Measurements from ENCODE around the gene PITPNC1. TPM values are rescaled to one million over a fixed set of nuclear protein-coding genes. Genes with fewer than 3 reads are reported as not detected.
"Not testable (repeated sequence)": the region's sequence is repeated elsewhere in the genome, so short reads cannot be mapped to it uniquely, and the experiment has no call there.

PITPNC1 gene
- total RNA-seq, 4 donors from 2014 or later, result 1.6 to 6.0 (median 3.2) TPM

- Histone ChIP-seq H3K27me3 (no peaks in the 10 kb centered on the region), H3K36me3 (no peaks in the 10 kb centered on the region), H3K9me3 (no peaks in the 10 kb centered on the region), H3K27ac (no peak overlapping the region), H3K4me3 (no peak overlapping the region), H3K4me1 (peaks cover 20% of the 10 kb centered on the region)
- no peak for DNase-seq (ENCODE audit: low spot score in 2 of 2)
- WGBS, result 80% methylated on average over 4 of the region's 4 CpGs
- TF ChIP-seq EP300 (IDR thresholded peaks at IDR 0.05) (no peak), POLR2AphosphoS5 (IDR thresholded peaks at IDR 0.05) (no peak), CTCF (IDR thresholded peaks at IDR 0.05) (no peak)
Observed at GRCh38 chr17:67639555-67639954, 262.5 kb downstream of the PITPNC1 start.

- H3K36me3 ChIP-seq, result no peaks in the 10 kb centered on the region
- no peak overlapping the region for H3K4me3 ChIP-seq
- H3K9me3 ChIP-seq, result no peaks in the 10 kb centered on the region
- no peak overlapping the region for H3K27ac ChIP-seq
- H3K4me1 ChIP-seq, result peaks cover 20% of the 10 kb centered on the region
- no peaks in the 10 kb centered on the region for H3K27me3 ChIP-seq
- DNase-seq (ENCODE audit: low spot score in 2 of 2), result no peak
- TF ChIP-seq CTCF (IDR thresholded peaks at IDR 0.05) (no peak), POLR2AphosphoS5 (IDR thresholded peaks at IDR 0.05) (no peak), EP300 (IDR thresholded peaks at IDR 0.05) (no peak), POLR2A (IDR thresholded peaks at IDR 0.05) (no peak)
- WGBS, result 89% methylated on average over 8 of the region's 8 CpGs
Observed at GRCh38 chr17:67639979-67640378, 262.9 kb downstream of the PITPNC1 start.

- Histone ChIP-seq H3K27ac (no peak overlapping the region), H3K4me3 (no peak overlapping the region), H3K27me3 (no peaks in the 10 kb centered on the region), H3K36me3 (no peaks in the 10 kb centered on the region), H3K9me3 (no peaks in the 10 kb centered on the region), H3K4me1 (peaks cover 13% of the 10 kb centered on the region)
- DNase-seq (ENCODE audit: low spot score in 2 of 2), result no peak
- WGBS, result 61% methylated on average over 5 of the region's 5 CpGs
- TF ChIP-seq EP300 (IDR thresholded peaks at IDR 0.05), result no peak
- no peak for TF ChIP-seq POLR2AphosphoS5 (IDR thresholded peaks at IDR 0.05)
- TF ChIP-seq CTCF (IDR thresholded peaks at IDR 0.05), result no peak
- TF ChIP-seq POLR2A (IDR thresholded peaks at IDR 0.05), result no peak
Observed at GRCh38 chr17:67642488-67642887, 265.4 kb downstream of the PITPNC1 start.

DNA sequence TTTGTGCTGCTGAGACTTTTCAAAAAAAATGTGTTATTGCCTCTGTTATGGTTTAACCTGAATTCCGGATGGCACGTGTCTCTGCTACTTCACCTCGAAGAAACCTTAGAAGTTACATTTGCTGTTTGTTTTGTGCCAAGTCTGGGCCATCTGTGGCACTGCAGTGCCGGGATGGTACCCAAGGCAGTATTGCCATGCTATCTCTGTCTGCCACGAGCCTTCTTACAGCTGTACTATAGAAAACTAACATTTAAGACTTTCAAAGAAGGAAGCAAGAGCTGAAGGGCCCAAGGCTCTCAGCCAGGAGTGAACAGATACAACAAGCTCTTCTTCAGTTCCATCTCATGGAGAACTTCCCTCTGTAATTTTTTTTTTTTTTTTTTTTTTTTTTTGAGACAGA, 267.0 kb downstream of the PITPNC1 start:
- no peaks in the 10 kb centered on the region for H3K4me1 ChIP-seq
- 78% methylated on average over 5 of the region's 5 CpGs for WGBS
- TF ChIP-seq POLR2A (IDR thresholded peaks at IDR 0.05), result no peak
- TF ChIP-seq EP300 (IDR thresholded peaks at IDR 0.05), result no peak
- no peak for TF ChIP-seq CTCF (IDR thresholded peaks at IDR 0.05)
- no peak for TF ChIP-seq POLR2AphosphoS5 (IDR thresholded peaks at IDR 0.05)
- H3K27me3 ChIP-seq, result no peaks in the 10 kb centered on the region
- H3K36me3 ChIP-seq, result no peaks in the 10 kb centered on the region
- H3K4me3 ChIP-seq, result no peak overlapping the region
- DNase-seq (ENCODE audit: low spot score in 2 of 2), result no peak
- H3K9me3 ChIP-seq, result no peaks in the 10 kb centered on the region
- no peak overlapping the region for H3K27ac ChIP-seq

DNA sequence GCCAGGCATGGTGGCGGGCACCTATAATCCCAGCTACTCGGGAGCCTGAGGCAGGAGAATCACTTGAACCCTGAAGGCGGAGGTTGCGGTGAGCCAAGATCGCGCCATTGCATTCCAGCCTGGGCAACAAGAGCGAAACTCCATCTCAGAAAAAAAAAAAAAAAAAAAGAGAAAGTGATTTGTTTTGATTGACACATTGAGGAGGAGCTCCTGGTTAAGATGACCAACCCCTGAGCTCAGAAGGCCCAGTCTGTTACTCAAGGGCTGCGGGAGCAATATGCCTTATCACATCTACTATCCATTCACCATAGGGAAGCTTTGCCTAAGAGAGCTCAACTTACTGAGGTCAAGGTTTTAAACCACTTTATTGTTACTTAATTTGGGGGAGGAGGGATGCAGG, 268.1 kb downstream of the PITPNC1 start:
- not testable (repeated sequence) for H3K9me3 ChIP-seq; H3K27me3 ChIP-seq; H3K4me3 ChIP-seq; H3K27ac ChIP-seq; H3K4me1 ChIP-seq; H3K36me3 ChIP-seq; DNase-seq (ENCODE audit: low spot score in 2 of 2)
- WGBS, result 93% methylated on average over 8 of the region's 8 CpGs

DNA sequence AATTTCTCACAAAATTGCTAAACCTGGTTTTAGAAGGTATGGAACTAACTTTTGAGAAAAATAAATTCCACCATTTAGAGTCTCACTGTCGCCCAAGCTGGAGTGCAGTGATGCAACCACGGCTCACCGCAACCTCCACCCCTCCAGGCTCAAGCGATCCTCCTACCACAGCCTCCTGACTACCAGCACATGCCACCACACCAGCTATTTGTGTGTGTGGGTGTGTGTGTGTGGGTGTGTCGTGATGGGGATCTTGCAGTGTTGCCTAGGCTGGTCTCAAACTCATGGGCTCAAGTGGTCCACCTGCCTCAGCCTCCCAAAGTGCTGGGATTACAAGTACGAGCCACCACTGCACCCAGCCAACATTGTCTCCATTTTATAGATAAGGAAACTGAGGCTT, 269.4 kb downstream of the PITPNC1 start:
- no peak overlapping the region for H3K4me3 ChIP-seq
- no peak for TF ChIP-seq CTCF (IDR thresholded peaks at IDR 0.05)
- no peak for TF ChIP-seq POLR2AphosphoS5 (IDR thresholded peaks at IDR 0.05)
- TF ChIP-seq POLR2A (IDR thresholded peaks at IDR 0.05), result no peak
- no peak for TF ChIP-seq EP300 (IDR thresholded peaks at IDR 0.05)
- no peaks in the 10 kb centered on the region for H3K36me3 ChIP-seq
- 100% methylated on average over 5 of the region's 6 CpGs for whole genome bisulfite sequencing
- no peak for DNase-seq (ENCODE audit: low spot score in 2 of 2)
- H3K4me1 ChIP-seq, result no peaks in the 10 kb centered on the region
- H3K27me3 ChIP-seq, result no peaks in the 10 kb centered on the region
- H3K27ac ChIP-seq, result no peak overlapping the region
- H3K9me3 ChIP-seq, result no peaks in the 10 kb centered on the region

All from suprapubic skin (tissue), 4 donors.